Hepatocyte (in vitro differentiated cells): ENCODE data around the gene LCN1. TPM values are rescaled to one million over a fixed set of nuclear protein-coding genes. Genes with fewer than 3 reads are reported as not detected.

Experiments
- DNase-seq: peaks from one replicate; pipeline ENCODE4 v3.0.0-alpha.2; 2016; ENCODE audit warnings: low spot score
- H2AFZ ChIP-seq: fragments of 200-600 bp; sonication (generic); 2 replicates; pipeline ENCODE4 v1.6.0; 2016; ENCODE audit warnings: antibody characterized with exemption, mild to moderate bottlenecking
- H3K27ac ChIP-seq: fragments of 200-600 bp; sonication (generic); 2 replicates; pipeline ENCODE4 v1.5.1; 2016; ENCODE audit warnings: mild to moderate bottlenecking
- H3K27me3 ChIP-seq: fragments of 200-600 bp; sonication (generic); 2 replicates; pipeline ENCODE4 v1.6.1; 2016
- H3K36me3 ChIP-seq: fragments of 200-600 bp; sonication (generic); replicated peaks from 2 replicates; pipeline ENCODE4 v1.5.1; 2016; ENCODE audit warnings: low read depth; ENCODE audit not compliant: insufficient read depth
- H3K4me1 ChIP-seq: fragments of 200-600 bp; sonication (generic); 2 replicates; pipeline ENCODE4 v1.5.1; 2016; ENCODE audit warnings: mild to moderate bottlenecking, moderate library complexity; ENCODE audit not compliant: insufficient read depth
- H3K4me2 ChIP-seq: fragments of 200-600 bp; sonication (generic); 2 replicates; pipeline ENCODE4 v1.6.0; 2016
- H3K4me3 ChIP-seq: fragments of 200-600 bp; sonication (generic); 2 replicates; pipeline ENCODE4 v1.5.1; 2016; ENCODE audit warnings: mild to moderate bottlenecking
- H3K79me2 ChIP-seq: fragments of 200-600 bp; sonication (generic); 2 replicates; pipeline ENCODE4 v1.6.0; 2017; ENCODE audit warnings: mild to moderate bottlenecking
- H3K9me2 ChIP-seq: fragments of 200-600 bp; sonication (generic); replicated peaks from 2 replicates; pipeline ENCODE4 v1.6.0; 2017; ENCODE audit warnings: mild to moderate bottlenecking; ENCODE audit not compliant: insufficient read depth
- H3K9me3 ChIP-seq: fragments of 200-600 bp; sonication (generic); 2 replicates; pipeline ENCODE4 v1.5.1; 2016; ENCODE audit warnings: low read depth, mild to moderate bottlenecking
- H4K20me1 ChIP-seq: fragments of 200-600 bp; sonication (generic); 2 replicates; pipeline ENCODE4 v1.6.0; 2016; ENCODE audit warnings: mild to moderate bottlenecking; ENCODE audit not compliant: insufficient read depth, poor library complexity, severe bottlenecking
- CTCF ChIP-seq: fragments of 200-600 bp; sonication (generic); IDR thresholded peaks from 2 replicates; pipeline ENCODE4 v1.5.1; 2016; ENCODE audit warnings: antibody characterized with exemption, mild to moderate bottlenecking; ENCODE audit not compliant: poor library complexity
- EZH2 ChIP-seq: fragments of 200-600 bp; sonication (generic); IDR thresholded peaks from 2 replicates; pipeline ENCODE4 v1.6.1; 2016; ENCODE audit warnings: antibody characterized with exemption, mild to moderate bottlenecking, borderline replicate concordance
- EZH2phosphoT487 ChIP-seq: fragments of 200-600 bp; sonication (generic); IDR thresholded peaks from one replicate; pipeline ENCODE4 v1.6.1; 2018; ENCODE audit warnings: antibody characterized with exemption, mild to moderate bottlenecking, low read depth, moderate library complexity; ENCODE audit not compliant: unreplicated experiment, severe bottlenecking
- WGBS: methylation state at CpG from one replicate; pipeline ENCODE4 v1.1.6; 2016; ENCODE audit warnings: low lambda C conversion rate; ENCODE audit errors: missing lambda C conversion rate; 5-methylcytosine and 5-hydroxymethylcytosine counted together
- polyA plus RNA-seq: library from polyadenylated mRNA; unstranded; fragments of >200 nt; fragmentation: Nextera tagmentation; extraction: Ambion mirVana; gene quantifications from 2 replicates; pipeline ENCODE4 v1.2.1, GENCODE V29; 2016
- total RNA-seq: library from RNA; depleted of rRNA; stranded (reverse); fragments of >200 nt; gene quantifications from 2 replicates; pipeline ENCODE4 v1.2.3, GENCODE V29; 2014

LCN1 gene
- total and polyA plus RNA-seq, 2 experiments from 2014 or later = not detected

- Histone ChIP-seq H3K79me2 (peaks cover 25% of the 10 kb centered on the region), H3K36me3 (no peaks in the 10 kb centered on the region)
- WGBS = 92% methylated on average over 21 of the region's 21 CpGs
Observed at GRCh38 chr9:135485832-135486231, 35.4 kb upstream of the LCN1 start.

GRCh38 chr9:135486267-135487065 lies 34.8 kb upstream of the LCN1 start:
- H3K4me1 ChIP-seq = no peaks in the 10 kb centered on the region
- 95% methylated on average over 33 of the region's 33 CpGs for WGBS
- H3K9me3 ChIP-seq = no peaks in the 10 kb centered on the region
- H2AFZ ChIP-seq = no peak overlapping the region
- no peak overlapping the region for H3K4me3 ChIP-seq
- no peak for DNase-seq
- H3K27ac ChIP-seq = no peak overlapping the region
- peaks cover 19% of the 10 kb centered on the region for H3K79me2 ChIP-seq
- peaks cover 4% of the 10 kb centered on the region for H4K20me1 ChIP-seq
- H3K9me2 ChIP-seq = no peaks in the 10 kb centered on the region
- H3K27me3 ChIP-seq = no peaks in the 10 kb centered on the region
- H3K36me3 ChIP-seq = no peaks in the 10 kb centered on the region
- no peak overlapping the region for H3K4me2 ChIP-seq
- TF ChIP-seq CTCF (no peak), EZH2phosphoT487 (no peak), EZH2 (no peak)

More at GRCh38 chr9:135485832-135486231, 35.4 kb upstream of the LCN1 start:
- Histone ChIP-seq H3K4me2 (no peak overlapping the region), H3K4me3 (no peak overlapping the region), H4K20me1 (peaks cover 4% of the 10 kb centered on the region), H3K9me3 (no peaks in the 10 kb centered on the region), H3K9me2 (no peaks in the 10 kb centered on the region), H3K4me1 (peaks cover 2% of the 10 kb centered on the region), H2AFZ (no peak overlapping the region), H3K27me3 (no peaks in the 10 kb centered on the region), H3K27ac (no peak overlapping the region)
- no peak for TF ChIP-seq EZH2phosphoT487
- no peak for DNase-seq

DNA sequence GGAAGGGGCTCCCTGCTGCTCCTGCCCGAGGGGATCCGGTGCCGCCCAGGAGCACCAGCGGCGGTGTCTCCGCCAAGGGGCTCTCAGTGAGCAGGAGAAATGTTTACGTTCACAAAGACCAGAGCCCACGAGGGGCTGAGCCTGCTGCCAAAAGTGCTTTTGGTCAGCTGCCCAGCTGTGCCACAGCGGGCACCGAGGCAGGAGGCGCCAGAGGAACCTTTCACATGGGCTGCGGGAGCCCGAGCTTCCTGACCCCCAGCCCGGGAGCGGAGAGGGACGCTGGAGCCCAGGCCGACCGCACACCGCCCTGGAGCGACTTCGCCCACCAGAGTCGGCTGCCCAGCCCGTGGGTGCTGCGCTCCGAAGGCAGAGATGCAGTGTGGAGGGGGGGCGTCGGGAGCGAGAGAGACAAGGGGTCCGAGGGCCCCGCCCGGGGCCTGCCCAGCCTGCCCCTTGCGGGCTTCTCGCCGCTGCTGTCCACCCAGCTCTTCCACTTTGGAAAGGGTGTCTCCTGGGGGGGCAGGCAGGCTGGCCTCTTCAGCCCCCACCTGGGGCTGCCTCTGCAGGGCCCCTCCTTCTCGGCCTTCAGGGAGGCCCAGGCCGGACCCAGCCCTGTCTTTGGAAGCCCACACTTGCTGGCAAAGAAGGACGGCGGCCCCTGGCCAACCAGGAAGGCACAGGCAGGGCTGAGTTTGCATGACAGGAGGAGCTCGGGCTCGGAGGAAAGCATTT lies 33.8 kb upstream of the LCN1 start:
- H3K27me3 ChIP-seq = no peaks in the 10 kb centered on the region
- H4K20me1 ChIP-seq = no peaks in the 10 kb centered on the region
- DNase-seq = no peak
- no peak for TF ChIP-seq EZH2
- no peak for TF ChIP-seq EZH2phosphoT487
- TF ChIP-seq CTCF = no peak
- H3K9me2 ChIP-seq = no peaks in the 10 kb centered on the region
- no peaks in the 10 kb centered on the region for H3K4me1 ChIP-seq
- H3K36me3 ChIP-seq = no peaks in the 10 kb centered on the region
- H3K9me3 ChIP-seq = no peaks in the 10 kb centered on the region
- 97% methylated on average over 24 of the region's 40 CpGs for WGBS
- no peak overlapping the region for H2AFZ ChIP-seq
- H3K4me3 ChIP-seq = no peak overlapping the region
- H3K4me2 ChIP-seq = no peak overlapping the region
- peaks cover 9% of the 10 kb centered on the region for H3K79me2 ChIP-seq
- no peak overlapping the region for H3K27ac ChIP-seq

GRCh38 chr9:135488013-135488330 lies 33.3 kb upstream of the LCN1 start:
- 98% methylated on average over 18 of the region's 18 CpGs for WGBS
- no peaks in the 10 kb centered on the region for H4K20me1 ChIP-seq
- TF ChIP-seq EZH2 (no peak), EZH2phosphoT487 (no peak)
- H3K4me3 ChIP-seq = no peak overlapping the region
- no peaks in the 10 kb centered on the region for H3K27me3 ChIP-seq
- peaks cover 6% of the 10 kb centered on the region for H3K79me2 ChIP-seq
- H3K36me3 ChIP-seq = no peaks in the 10 kb centered on the region
- H3K9me3 ChIP-seq = no peaks in the 10 kb centered on the region
- H3K4me1 ChIP-seq = no peaks in the 10 kb centered on the region
- H3K9me2 ChIP-seq = no peaks in the 10 kb centered on the region
- no peak overlapping the region for H3K4me2 ChIP-seq
- H2AFZ ChIP-seq = no peak overlapping the region
- no peak overlapping the region for H3K27ac ChIP-seq
- no peak for DNase-seq
